Measurements from ENCODE around the gene SCTR. TPM values are rescaled to one million over a fixed set of nuclear protein-coding genes. Genes with fewer than 3 reads are reported as not detected.
A peak's percentile ranks its signal among the peaks of the same experiment; 100 is the strongest.

The SCTR gene
- total and polyA plus RNA-seq, 2 of the 13 experiments (the other 11 are each of a cell fraction or from before 2014, with no cell fraction given), result not detected

GRCh38 chr2:119438726-119439284 lies 85.5 kb downstream of the SCTR start (continued):
- TF ChIP-seq ZNF597 (CRISPR knock-in tag; IDR thresholded peaks at IDR 0.05), result no peak
- no peak for TF ChIP-seq NR2F6 (IDR thresholded peaks at IDR 0.05)
- TF ChIP-seq NR2F6 (CRISPR knock-in tag; IDR thresholded peaks at IDR 0.05), result no peak
- TF ChIP-seq EHMT2 (IDR thresholded peaks at IDR 0.05; ENCODE audit: borderline replicate concordance, low read depth, low read length), result no peak
- no peak for TF ChIP-seq BATF2 (CRISPR knock-in tag; IDR thresholded peaks at IDR 0.05)
- TF ChIP-seq GTF3A (CRISPR knock-in tag; conservative IDR thresholded peaks at IDR 0.05), result no peak
- TF ChIP-seq HINFP (CRISPR knock-in tag; IDR thresholded peaks at IDR 0.05; ENCODE audit: low read depth), result 0 out of 2 replicates have a peak, but pooled peaks have one; percentile 8
- no peak for TF ChIP-seq ZSCAN12 (CRISPR knock-in tag; IDR thresholded peaks at IDR 0.05)
- TF ChIP-seq ZC3H13 (CRISPR knock-in tag; IDR thresholded peaks at IDR 0.05), result 0 out of 2 replicates have a peak, but pooled peaks have one; percentile 53
- TF ChIP-seq SIX4 (CRISPR knock-in tag; IDR thresholded peaks at IDR 0.05), result no peak
- no peak for TF ChIP-seq HNF4G (IDR thresholded peaks at IDR 0.05; ENCODE audit: borderline replicate concordance, low read depth, low read length)
- no peak for TF ChIP-seq HNF4G (CRISPR knock-in tag; IDR thresholded peaks at IDR 0.05; ENCODE audit: borderline replicate concordance, low read depth)
- no peak for TF ChIP-seq KAT7 (CRISPR knock-in tag; IDR thresholded peaks at IDR 0.05; ENCODE audit: borderline replicate concordance)
- no peak for TF ChIP-seq CBX2 (IDR thresholded peaks at IDR 0.05; ENCODE audit: low read depth, low read length)
- TF ChIP-seq CBX2 (CRISPR knock-in tag; IDR thresholded peaks at IDR 0.05; ENCODE audit: low read depth), result no peak
- no peak for TF ChIP-seq ZNF709 (CRISPR knock-in tag; IDR thresholded peaks at IDR 0.05)
- TF ChIP-seq ZBTB25 (CRISPR knock-in tag; IDR thresholded peaks at IDR 0.05), result no peak
- TF ChIP-seq AKNA (CRISPR knock-in tag; IDR thresholded peaks at IDR 0.05; ENCODE audit: borderline replicate concordance), result no peak
- TF ChIP-seq TRAFD1 (CRISPR knock-in tag; IDR thresholded peaks at IDR 0.05; ENCODE audit: borderline replicate concordance), result 0 out of 2 replicates have a peak, but pooled peaks have one; percentile 46
